Parathyroid adenoma (tissue), 2 donors: ENCODE measurements around the gene PPIG.
"Not testable (repeated sequence)": the region's sequence is repeated elsewhere in the genome, so short reads cannot be mapped to it uniquely, and the experiment has no call there.

Source experiments
- H2AFZ ChIP-seq: fragments of 300-600 bp; sonication (generic); one replicate; pipeline ENCODE4 v1.7.0; 2017; ENCODE audit warnings: antibody characterized with exemption, mild to moderate bottlenecking
- H3K27ac ChIP-seq: fragments of 300-600 bp; sonication (generic); one replicate; pipeline ENCODE4 v1.7.0; 2017
- H3K27me3 ChIP-seq: fragments of 300-600 bp; sonication (generic); one replicate; pipeline ENCODE4 v1.7.0; 2017; ENCODE audit warnings: low read length; ENCODE audit not compliant: control insufficient read depth, insufficient read depth
- H3K36me3 ChIP-seq: fragments of 300-600 bp; sonication (generic); one replicate; pipeline ENCODE4 v1.7.0; 2017; ENCODE audit warnings: low read length; ENCODE audit not compliant: control insufficient read depth, insufficient read depth
- H3K4me1 ChIP-seq: fragments of 300-600 bp; sonication (generic); one replicate; pipeline ENCODE4 v1.7.0; 2017; ENCODE audit warnings: control low read depth
- H3K4me2 ChIP-seq: fragments of 300-600 bp; sonication (generic); one replicate; pipeline ENCODE4 v1.7.0; 2017; ENCODE audit warnings: low read length
- H3K4me3 ChIP-seq: fragments of 300-600 bp; sonication (generic); one replicate; pipeline ENCODE4 v1.7.0; 2017; ENCODE audit warnings: low read depth, low read length
- H3K79me2 ChIP-seq: fragments of 300-600 bp; sonication (generic); one replicate; pipeline ENCODE4 v1.7.0; 2017; ENCODE audit warnings: control low read depth
- H3K9ac ChIP-seq: fragments of 300-600 bp; sonication (generic); one replicate; pipeline ENCODE4 v1.7.0; 2017; ENCODE audit warnings: mild to moderate bottlenecking
- H3K9me3 ChIP-seq: fragments of 300-600 bp; sonication (generic); one replicate; pipeline ENCODE4 v1.7.0; 2017; ENCODE audit warnings: low read length; ENCODE audit not compliant: control insufficient read depth
- TF ChIP-seq, protein P1 (sequence below): fragments of 300-600 bp; sonication (generic); IDR thresholded peaks from one replicate; pipeline ENCODE4 v1.7.0; 2017; ENCODE audit warnings: antibody characterized with exemption, mild to moderate bottlenecking
- donor health status: primary hyperparathyroidism.

PPIG gene

DNA sequence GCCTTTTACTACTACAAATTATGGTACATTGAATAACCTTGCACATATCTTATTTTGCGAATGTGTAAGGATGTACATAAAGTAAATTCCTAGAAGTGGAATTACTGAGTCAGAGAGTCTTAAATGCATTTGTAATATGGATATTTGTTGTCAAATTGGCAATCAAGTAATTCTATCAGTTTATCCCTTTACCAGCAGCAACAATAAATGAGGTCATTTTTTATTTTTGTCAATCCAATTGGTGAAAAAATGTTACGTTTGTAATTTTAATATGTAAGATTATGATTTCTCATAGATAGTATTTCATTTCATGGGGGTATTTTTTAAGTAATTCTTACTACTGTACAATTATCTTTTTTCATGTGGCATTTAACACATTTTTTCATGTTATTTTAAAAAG is 14.8 kb downstream of the PPIG start:
- TF ChIP-seq, protein P1, sequence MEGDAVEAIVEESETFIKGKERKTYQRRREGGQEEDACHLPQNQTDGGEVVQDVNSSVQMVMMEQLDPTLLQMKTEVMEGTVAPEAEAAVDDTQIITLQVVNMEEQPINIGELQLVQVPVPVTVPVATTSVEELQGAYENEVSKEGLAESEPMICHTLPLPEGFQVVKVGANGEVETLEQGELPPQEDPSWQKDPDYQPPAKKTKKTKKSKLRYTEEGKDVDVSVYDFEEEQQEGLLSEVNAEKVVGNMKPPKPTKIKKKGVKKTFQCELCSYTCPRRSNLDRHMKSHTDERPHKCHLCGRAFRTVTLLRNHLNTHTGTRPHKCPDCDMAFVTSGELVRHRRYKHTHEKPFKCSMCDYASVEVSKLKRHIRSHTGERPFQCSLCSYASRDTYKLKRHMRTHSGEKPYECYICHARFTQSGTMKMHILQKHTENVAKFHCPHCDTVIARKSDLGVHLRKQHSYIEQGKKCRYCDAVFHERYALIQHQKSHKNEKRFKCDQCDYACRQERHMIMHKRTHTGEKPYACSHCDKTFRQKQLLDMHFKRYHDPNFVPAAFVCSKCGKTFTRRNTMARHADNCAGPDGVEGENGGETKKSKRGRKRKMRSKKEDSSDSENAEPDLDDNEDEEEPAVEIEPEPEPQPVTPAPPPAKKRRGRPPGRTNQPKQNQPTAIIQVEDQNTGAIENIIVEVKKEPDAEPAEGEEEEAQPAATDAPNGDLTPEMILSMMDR = no peak
- peaks cover 6% of the 10 kb centered on the region for H3K4me1 ChIP-seq
- no peak overlapping the region for H3K9ac ChIP-seq
- H3K79me2 ChIP-seq = peaks cover 43% of the 10 kb centered on the region
- H3K36me3 ChIP-seq = no peaks in the 10 kb centered on the region
- no peaks in the 10 kb centered on the region for H3K9me3 ChIP-seq
- no peaks in the 10 kb centered on the region for H3K27me3 ChIP-seq
- no peak overlapping the region for H2AFZ ChIP-seq
- no peak overlapping the region for H3K4me2 ChIP-seq
- no peak overlapping the region for H3K4me3 ChIP-seq
- no peak overlapping the region for H3K27ac ChIP-seq

GRCh38 chr2:169599568-169599967 is 15.4 kb downstream of the PPIG start:
- no peak overlapping the region for H3K4me3 ChIP-seq
- no peak overlapping the region for H3K9ac ChIP-seq
- no peak overlapping the region for H3K4me2 ChIP-seq
- peaks cover 6% of the 10 kb centered on the region for H3K4me1 ChIP-seq
- peaks cover 45% of the 10 kb centered on the region for H3K79me2 ChIP-seq
- no peaks in the 10 kb centered on the region for H3K36me3 ChIP-seq
- H3K27ac ChIP-seq = no peak overlapping the region
- TF ChIP-seq, protein P1 = no peak
- no peak overlapping the region for H2AFZ ChIP-seq
- H3K9me3 ChIP-seq = no peaks in the 10 kb centered on the region
- H3K27me3 ChIP-seq = no peaks in the 10 kb centered on the region

DNA sequence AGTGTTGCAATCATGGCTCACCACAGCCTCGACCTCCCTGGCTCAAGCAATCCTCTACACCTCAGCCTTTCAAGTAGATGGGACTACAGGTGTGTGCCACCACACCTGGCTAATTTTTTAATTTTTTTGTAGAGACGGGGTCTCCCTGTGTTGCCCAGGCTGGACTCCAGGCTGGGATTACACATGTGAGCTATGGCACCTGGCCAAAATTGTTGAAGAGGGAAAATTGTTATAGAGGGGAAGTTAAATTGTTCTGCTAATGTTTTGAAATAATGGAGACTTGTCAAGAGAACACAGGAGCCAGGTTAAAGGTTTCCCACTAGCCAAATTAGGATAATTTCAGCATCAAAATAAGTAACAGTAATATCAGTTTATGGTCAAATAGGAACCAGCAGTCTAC is 25.1 kb downstream of the PPIG start:
- no peaks in the 10 kb centered on the region for H3K9me3 ChIP-seq
- H3K27ac ChIP-seq = no peak overlapping the region
- no peaks in the 10 kb centered on the region for H3K36me3 ChIP-seq
- H3K9ac ChIP-seq = no peak overlapping the region
- peaks cover 13% of the 10 kb centered on the region for H3K79me2 ChIP-seq
- no peaks in the 10 kb centered on the region for H3K4me1 ChIP-seq
- no peak overlapping the region for H3K4me3 ChIP-seq
- TF ChIP-seq, protein P1 = no peak
- no peak overlapping the region for H3K4me2 ChIP-seq
- H3K27me3 ChIP-seq = no peaks in the 10 kb centered on the region
- H2AFZ ChIP-seq = no peak overlapping the region

- Histone ChIP-seq H3K79me2 (peaks cover 33% of the 10 kb centered on the region), H3K4me3 (no peak overlapping the region), H3K9ac (no peak overlapping the region), H3K36me3 (no peaks in the 10 kb centered on the region), H3K9me3 (no peaks in the 10 kb centered on the region), H3K27me3 (no peaks in the 10 kb centered on the region), H2AFZ (no peak overlapping the region), H3K27ac (no peak overlapping the region), H3K4me2 (no peak overlapping the region), H3K4me1 (no peaks in the 10 kb centered on the region)
- TF ChIP-seq, protein P1 = no peak
Measured at GRCh38 chr2:169613876-169614275, 29.7 kb downstream of the PPIG start.

DNA sequence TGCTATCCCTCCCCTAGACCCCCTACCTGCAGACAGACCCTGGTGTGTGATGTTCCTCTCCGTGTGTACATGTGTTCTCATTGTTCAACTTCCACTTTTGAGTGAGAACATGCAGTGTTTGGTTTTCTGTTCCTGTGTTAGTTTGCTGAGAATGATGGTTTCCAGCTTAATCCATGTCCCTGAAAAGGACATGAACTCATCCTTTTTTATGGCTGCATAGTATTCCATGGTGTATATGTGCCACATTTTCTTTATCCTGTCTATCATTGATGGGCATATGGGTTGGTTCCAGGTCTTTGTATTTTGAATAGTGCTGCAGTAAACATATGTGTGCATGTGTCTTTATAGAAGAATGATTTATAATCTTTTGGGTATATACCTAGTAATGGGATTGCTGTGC is 31.8 kb downstream of the PPIG start:
- peaks cover 37% of the 10 kb centered on the region for H3K79me2 ChIP-seq

More for the DNA sequence above, 31.8 kb downstream of the PPIG start:
- not testable (repeated sequence) for H3K9me3 ChIP-seq, H3K4me3 ChIP-seq, H3K9ac ChIP-seq, H3K4me2 ChIP-seq, H3K36me3 ChIP-seq, H3K27me3 ChIP-seq, H2AFZ ChIP-seq, H3K4me1 ChIP-seq, H3K27ac ChIP-seq
